Measurements from ENCODE around the gene MORC1. TPM values are rescaled to one million over a fixed set of nuclear protein-coding genes. Genes with fewer than 3 reads are reported as not detected.

The MORC1 gene
- polyA plus RNA-seq, 1 donor from 2014 or later, result not detected

- Histone ChIP-seq H3K4me3 (ENCODE audit: low read length) (no peak overlapping the region), H3F3A (ENCODE audit: insufficient read depth, low read length, poor library complexity, severe bottlenecking) (no peaks in the 10 kb centered on the region), H3K27ac (ENCODE audit: low read length) (no peak overlapping the region), H3K27me3 (ENCODE audit: insufficient read depth, low read depth, low read length) (no peaks in the 10 kb centered on the region), H4K20me1 (ENCODE audit: insufficient read depth) (no peaks in the 10 kb centered on the region), H3K4me2 (ENCODE audit: low read length) (no peak overlapping the region), H2AFZ (ENCODE audit: low read depth, low read length) (no peak overlapping the region), H3K9ac (ENCODE audit: low read length) (no peak overlapping the region), H3K79me2 (replicated peaks; ENCODE audit: insufficient read depth, low read length) (no peaks in the 10 kb centered on the region), H3K36me3 (ENCODE audit: insufficient read depth, low read length) (no peaks in the 10 kb centered on the region), H3K9me2 (ENCODE audit: insufficient read depth, low read length) (no peaks in the 10 kb centered on the region), H3K9me3 (ENCODE audit: low read length) (no peaks in the 10 kb centered on the region)
- TF ChIP-seq EP300 (conservative IDR thresholded peaks at IDR 0.05; ENCODE audit: poor library complexity, severe bottlenecking) (peak; percentile 2), EZH2 (IDR thresholded peaks at IDR 0.05; ENCODE audit: borderline replicate concordance, insufficient read depth, low read length, poor library complexity, severe bottlenecking) (no peak), RAD21 (conservative IDR thresholded peaks at IDR 0.05) (no peak)
Observed at GRCh38 chr3:109033000-109033660, 84.8 kb downstream of the MORC1 start.

DNA sequence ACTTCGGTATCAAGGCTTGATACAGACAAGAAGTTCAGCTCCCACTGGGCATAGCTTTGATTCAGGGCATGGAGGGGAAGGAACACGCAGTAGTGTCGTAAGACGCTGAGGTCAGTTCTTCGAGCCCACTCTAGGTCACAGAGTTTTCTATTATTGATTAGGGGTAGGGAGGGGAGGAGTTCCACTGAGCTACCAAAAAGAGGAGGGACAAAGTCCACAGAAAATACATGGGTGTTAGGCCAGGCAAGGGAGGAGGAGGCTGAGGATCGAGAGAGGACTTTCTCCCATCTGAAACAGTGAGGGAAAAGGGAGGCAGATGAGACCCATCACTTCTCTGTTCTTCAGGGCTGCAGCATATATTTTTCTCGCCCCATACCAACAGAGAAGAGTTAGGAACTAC lies 89.2 kb downstream of the MORC1 start:
- no peak for TF ChIP-seq MXI1 (conservative IDR thresholded peaks at IDR 0.05; ENCODE audit: poor library complexity, severe bottlenecking)
- no peak for TF ChIP-seq EP300 (conservative IDR thresholded peaks at IDR 0.05; ENCODE audit: poor library complexity, severe bottlenecking)
- H3K79me2 ChIP-seq (replicated peaks; ENCODE audit: insufficient read depth, low read length), result no peaks in the 10 kb centered on the region
- H3K9ac ChIP-seq (ENCODE audit: low read length), result no peak overlapping the region
- no peaks in the 10 kb centered on the region for H3F3A ChIP-seq (ENCODE audit: insufficient read depth, low read length, poor library complexity, severe bottlenecking)
- H3K4me2 ChIP-seq (ENCODE audit: low read length), result no peak overlapping the region
- no peak overlapping the region for H3K27ac ChIP-seq (ENCODE audit: low read length)
- H4K20me1 ChIP-seq (ENCODE audit: insufficient read depth), result no peaks in the 10 kb centered on the region
- no peaks in the 10 kb centered on the region for H3K9me2 ChIP-seq (ENCODE audit: insufficient read depth, low read length)
- no peaks in the 10 kb centered on the region for H3K36me3 ChIP-seq (ENCODE audit: insufficient read depth, low read length)
- no peak overlapping the region for H2AFZ ChIP-seq (ENCODE audit: low read depth, low read length)
- no peaks in the 10 kb centered on the region for H3K27me3 ChIP-seq (ENCODE audit: insufficient read depth, low read depth, low read length)
- H3K9me3 ChIP-seq (ENCODE audit: low read length), result no peaks in the 10 kb centered on the region
- no peak overlapping the region for H3K4me3 ChIP-seq (ENCODE audit: low read length)

- Histone ChIP-seq H3K79me2 (replicated peaks; ENCODE audit: insufficient read depth, low read length) (no peaks in the 10 kb centered on the region), H3F3A (ENCODE audit: insufficient read depth, low read length, poor library complexity, severe bottlenecking) (no peaks in the 10 kb centered on the region), H3K4me2 (ENCODE audit: low read length) (no peak overlapping the region), H3K9me3 (ENCODE audit: low read length) (no peaks in the 10 kb centered on the region), H3K27ac (ENCODE audit: low read length) (no peak overlapping the region), H2AFZ (ENCODE audit: low read depth, low read length) (no peak overlapping the region), H3K27me3 (ENCODE audit: insufficient read depth, low read depth, low read length) (no peaks in the 10 kb centered on the region), H3K36me3 (ENCODE audit: insufficient read depth, low read length) (no peaks in the 10 kb centered on the region), H3K4me3 (ENCODE audit: low read length) (no peak overlapping the region), H3K9ac (ENCODE audit: low read length) (no peak overlapping the region), H4K20me1 (ENCODE audit: insufficient read depth) (no peaks in the 10 kb centered on the region), H3K9me2 (ENCODE audit: insufficient read depth, low read length) (no peaks in the 10 kb centered on the region)
- TF ChIP-seq POLR2AphosphoS5 (IDR thresholded peaks at IDR 0.05), result no peak
- TF ChIP-seq, protein P1, sequence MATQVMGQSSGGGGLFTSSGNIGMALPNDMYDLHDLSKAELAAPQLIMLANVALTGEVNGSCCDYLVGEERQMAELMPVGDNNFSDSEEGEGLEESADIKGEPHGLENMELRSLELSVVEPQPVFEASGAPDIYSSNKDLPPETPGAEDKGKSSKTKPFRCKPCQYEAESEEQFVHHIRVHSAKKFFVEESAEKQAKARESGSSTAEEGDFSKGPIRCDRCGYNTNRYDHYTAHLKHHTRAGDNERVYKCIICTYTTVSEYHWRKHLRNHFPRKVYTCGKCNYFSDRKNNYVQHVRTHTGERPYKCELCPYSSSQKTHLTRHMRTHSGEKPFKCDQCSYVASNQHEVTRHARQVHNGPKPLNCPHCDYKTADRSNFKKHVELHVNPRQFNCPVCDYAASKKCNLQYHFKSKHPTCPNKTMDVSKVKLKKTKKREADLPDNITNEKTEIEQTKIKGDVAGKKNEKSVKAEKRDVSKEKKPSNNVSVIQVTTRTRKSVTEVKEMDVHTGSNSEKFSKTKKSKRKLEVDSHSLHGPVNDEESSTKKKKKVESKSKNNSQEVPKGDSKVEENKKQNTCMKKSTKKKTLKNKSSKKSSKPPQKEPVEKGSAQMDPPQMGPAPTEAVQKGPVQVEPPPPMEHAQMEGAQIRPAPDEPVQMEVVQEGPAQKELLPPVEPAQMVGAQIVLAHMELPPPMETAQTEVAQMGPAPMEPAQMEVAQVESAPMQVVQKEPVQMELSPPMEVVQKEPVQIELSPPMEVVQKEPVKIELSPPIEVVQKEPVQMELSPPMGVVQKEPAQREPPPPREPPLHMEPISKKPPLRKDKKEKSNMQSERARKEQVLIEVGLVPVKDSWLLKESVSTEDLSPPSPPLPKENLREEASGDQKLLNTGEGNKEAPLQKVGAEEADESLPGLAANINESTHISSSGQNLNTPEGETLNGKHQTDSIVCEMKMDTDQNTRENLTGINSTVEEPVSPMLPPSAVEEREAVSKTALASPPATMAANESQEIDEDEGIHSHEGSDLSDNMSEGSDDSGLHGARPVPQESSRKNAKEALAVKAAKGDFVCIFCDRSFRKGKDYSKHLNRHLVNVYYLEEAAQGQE (IDR thresholded peaks at IDR 0.05; ENCODE audit: borderline replicate concordance), result no peak
- no peak for TF ChIP-seq EZH2 (IDR thresholded peaks at IDR 0.05; ENCODE audit: borderline replicate concordance, insufficient read depth, low read length, poor library complexity, severe bottlenecking)
- no peak for TF ChIP-seq SMC3 (conservative IDR thresholded peaks at IDR 0.05; ENCODE audit: poor library complexity)
- no peak for TF ChIP-seq EP300 (conservative IDR thresholded peaks at IDR 0.05; ENCODE audit: poor library complexity, severe bottlenecking)
- TF ChIP-seq, protein P2, sequence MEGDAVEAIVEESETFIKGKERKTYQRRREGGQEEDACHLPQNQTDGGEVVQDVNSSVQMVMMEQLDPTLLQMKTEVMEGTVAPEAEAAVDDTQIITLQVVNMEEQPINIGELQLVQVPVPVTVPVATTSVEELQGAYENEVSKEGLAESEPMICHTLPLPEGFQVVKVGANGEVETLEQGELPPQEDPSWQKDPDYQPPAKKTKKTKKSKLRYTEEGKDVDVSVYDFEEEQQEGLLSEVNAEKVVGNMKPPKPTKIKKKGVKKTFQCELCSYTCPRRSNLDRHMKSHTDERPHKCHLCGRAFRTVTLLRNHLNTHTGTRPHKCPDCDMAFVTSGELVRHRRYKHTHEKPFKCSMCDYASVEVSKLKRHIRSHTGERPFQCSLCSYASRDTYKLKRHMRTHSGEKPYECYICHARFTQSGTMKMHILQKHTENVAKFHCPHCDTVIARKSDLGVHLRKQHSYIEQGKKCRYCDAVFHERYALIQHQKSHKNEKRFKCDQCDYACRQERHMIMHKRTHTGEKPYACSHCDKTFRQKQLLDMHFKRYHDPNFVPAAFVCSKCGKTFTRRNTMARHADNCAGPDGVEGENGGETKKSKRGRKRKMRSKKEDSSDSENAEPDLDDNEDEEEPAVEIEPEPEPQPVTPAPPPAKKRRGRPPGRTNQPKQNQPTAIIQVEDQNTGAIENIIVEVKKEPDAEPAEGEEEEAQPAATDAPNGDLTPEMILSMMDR (IDR thresholded peaks at IDR 0.05; ENCODE audit: poor library complexity, severe bottlenecking), result no peak
- TF ChIP-seq MXI1 (conservative IDR thresholded peaks at IDR 0.05; ENCODE audit: poor library complexity, severe bottlenecking), result no peak
- no peak for TF ChIP-seq TAF1 (IDR thresholded peaks at IDR 0.05; ENCODE audit: low read depth)
- no peak for TF ChIP-seq RAD21 (conservative IDR thresholded peaks at IDR 0.05)
Observed at GRCh38 chr3:109026821-109027220, 91.1 kb downstream of the MORC1 start.
